Activated CD8-positive, alpha-beta memory T cell treated with anti-CD3 and anti-CD28 coated beads, Interleukin-2, amount 50 U/mL, for 1 hour (primary cell): ENCODE measurements around the gene C11orf16.
A peak's percentile ranks its signal among the peaks of the same experiment; 100 is the strongest.
"Not testable (repeated sequence)": the region's sequence is repeated elsewhere in the genome, so short reads cannot be mapped to it uniquely, and the experiment has no call there.

Experiments
- DNase-seq: peaks from one replicate; pipeline ENCODE4 v3.0.0-alpha.2; 2020; ENCODE audit errors: extremely low read depth

The C11orf16 gene, protein sequence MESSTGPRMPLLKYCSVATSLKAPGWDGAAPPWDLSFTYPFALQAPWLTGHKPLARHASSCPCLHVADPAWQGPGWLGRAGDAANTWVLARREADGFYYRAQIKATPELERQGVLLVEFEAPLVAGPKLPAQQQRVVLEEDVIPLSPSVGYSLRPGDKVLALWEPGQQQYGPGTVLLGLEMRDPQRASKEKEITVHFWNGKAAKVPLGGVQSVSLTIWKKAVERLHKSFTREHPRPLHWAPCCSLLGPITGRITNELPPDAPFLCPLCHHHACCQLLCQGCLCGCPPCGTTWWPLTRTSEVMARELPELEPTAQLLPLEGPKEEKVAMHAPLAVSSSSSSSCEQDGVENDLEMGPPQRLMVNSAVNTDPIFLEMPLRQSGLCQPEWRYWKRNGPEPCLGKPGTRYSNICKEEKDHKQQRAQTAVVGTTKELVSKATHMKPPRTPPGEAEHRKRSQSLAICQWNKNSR

GRCh38 chr11:8932564-8933180 lies at the start of gene C11orf16:
Gene C11orf16, minus strand, starts transcription at chr11:8932947. Its CDS starts 639 bp downstream, at chr11:8932308.
- DNase-seq = no peak

DNA sequence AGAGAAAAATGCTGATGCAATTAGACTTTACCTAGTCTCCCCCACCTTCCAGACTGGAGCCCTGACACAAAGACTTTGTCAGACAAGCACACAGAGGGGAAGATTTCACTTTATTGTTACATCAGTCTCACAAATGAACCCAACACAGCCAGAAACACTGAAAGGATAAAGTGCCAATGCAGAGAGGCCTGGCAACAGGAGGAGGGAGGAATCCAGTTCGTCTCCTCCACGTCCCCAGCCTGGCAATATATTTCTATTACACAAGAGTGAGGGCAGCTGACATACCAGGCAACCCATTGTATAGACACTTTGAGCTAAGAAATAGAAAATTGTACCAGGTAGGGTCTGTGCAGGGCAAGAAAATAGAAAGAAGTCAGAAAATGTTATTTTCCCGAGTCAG lies 47.7 kb upstream of the C11orf16 start:
- DNase-seq = no peak

- DNase-seq = not testable (repeated sequence)
Observed at GRCh38 chr11:8979365-8979764, 46.6 kb upstream of the C11orf16 start.

DNA sequence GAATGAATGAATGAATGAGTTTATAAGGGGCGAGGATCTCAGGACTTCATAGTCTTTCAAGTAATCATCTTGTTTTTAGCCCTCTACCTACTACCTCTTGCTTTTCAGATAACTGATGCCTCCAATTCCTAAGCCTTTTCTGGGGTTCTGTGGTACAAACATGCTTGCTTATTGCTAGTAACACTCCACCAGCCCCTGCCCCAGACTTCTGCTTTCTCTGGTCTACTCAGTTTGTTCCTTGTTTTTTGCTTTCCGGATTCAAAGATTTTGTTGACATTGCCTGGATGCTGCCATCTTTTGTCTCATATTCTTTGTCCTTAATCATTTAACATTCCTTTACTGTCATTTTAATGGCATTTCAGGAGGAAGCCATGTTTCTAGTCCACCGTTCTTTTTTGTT lies 40.4 kb upstream of the C11orf16 start:
- no peak for DNase-seq

GRCh38 chr11:8971924-8972316 lies 39.2 kb upstream of the C11orf16 start:
- no peak for DNase-seq

- DNase-seq = no peak
Observed at GRCh38 chr11:8971196-8971923, 38.6 kb upstream of the C11orf16 start.

- DNase-seq = no peak
Observed at GRCh38 chr11:8967184-8967583, 34.4 kb upstream of the C11orf16 start.

- peak; percentile 36 for DNase-seq
Observed at GRCh38 chr11:8964324-8965320, 31.9 kb upstream of the C11orf16 start, which contains the start of gene TMEM9B. Gene TMEM9B, minus strand, starts transcription at chr11:8964442. Its CDS starts 129 bp downstream, at chr11:8964313.

DNA sequence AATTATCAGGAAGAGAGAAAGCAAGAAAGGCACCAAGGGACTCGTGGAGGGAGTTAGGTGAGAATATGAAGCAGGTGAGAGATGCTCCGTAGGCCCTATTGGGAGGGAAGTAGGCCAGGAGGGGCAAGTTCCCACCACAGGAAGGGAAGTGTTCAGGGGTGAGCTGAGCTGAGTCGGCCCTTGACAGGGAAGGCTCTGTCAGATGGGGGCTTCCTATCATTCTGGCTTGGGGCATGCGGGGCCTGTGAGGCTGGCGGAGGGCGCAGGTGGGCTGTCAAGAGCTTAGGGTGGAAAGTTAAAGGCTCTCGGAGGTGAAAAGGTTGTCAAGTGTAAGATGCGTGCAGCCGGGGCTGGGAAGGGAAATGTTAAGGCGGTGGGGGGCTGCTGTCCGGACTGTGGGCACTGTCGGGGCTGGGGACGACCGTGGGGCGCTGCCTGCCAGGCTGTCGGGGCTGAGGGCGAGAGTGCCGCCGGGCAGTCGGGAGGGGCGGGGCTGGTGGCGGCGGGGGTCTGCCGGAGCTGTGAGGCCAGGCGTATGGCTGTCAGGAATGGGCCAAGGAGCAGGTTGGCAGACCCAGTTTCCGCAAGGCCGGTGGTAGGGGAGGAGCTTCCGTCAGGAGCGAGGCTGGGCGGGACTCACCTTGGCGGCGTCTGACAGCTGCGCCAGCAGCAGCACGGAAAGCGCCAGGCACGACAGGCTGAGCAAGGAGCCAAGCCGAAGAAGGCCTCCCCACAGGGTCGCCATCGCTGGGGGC lies 31.0 kb upstream of the C11orf16 start:
- peak; percentile 57 for DNase-seq

DNA sequence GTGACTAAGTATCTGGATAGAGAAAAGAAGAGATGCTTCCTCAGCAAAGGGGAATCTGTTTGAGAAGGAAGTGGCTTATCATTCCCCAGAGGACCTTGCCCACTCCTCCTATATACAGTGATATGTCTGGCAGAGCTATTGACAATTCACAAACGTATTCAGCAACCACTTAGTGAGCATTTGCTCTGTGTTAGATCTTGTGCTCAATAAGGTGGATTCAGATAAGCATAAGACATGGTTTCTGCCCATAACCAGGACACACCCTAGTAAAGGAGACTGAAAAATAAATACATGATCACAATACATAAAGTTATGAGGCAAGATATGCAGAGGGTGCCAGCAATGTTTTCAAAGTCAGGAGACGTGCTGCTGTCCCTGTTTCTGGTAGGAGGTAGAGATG lies 30.1 kb upstream of the C11orf16 start:
- DNase-seq = no peak

- no peak for DNase-seq
Observed at GRCh38 chr11:8961401-8961800, 28.7 kb upstream of the C11orf16 start.

DNA sequence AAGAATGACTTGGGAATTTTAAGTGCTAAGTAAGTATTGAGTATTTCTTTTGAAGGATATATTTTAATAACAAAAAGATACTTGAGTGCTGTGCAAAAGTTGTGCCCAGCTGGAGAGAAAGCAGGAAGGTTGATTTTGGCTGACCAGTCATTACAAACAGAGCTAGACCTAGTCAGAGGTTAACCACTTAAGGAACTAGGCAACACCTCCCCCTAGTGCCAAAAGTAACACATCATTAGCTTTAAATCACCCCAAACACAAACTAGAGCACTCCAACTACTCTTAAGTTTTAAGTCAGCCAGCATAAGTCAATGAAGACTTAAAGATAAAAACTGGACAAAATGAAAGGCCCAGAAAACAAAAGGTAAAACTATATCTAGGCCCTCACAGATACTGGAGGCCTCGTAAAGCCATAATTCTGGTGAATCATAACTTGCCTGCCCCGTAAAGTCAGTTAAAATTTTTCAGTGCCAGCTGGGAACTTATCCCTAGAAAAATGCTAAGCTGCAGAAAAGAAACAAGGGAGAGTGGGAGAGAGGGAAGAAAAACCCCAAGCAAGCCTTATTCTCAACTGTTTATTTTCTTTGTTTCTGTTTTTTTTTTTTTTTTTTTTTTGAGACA lies 26.9 kb upstream of the C11orf16 start:
- DNase-seq = no peak

DNA sequence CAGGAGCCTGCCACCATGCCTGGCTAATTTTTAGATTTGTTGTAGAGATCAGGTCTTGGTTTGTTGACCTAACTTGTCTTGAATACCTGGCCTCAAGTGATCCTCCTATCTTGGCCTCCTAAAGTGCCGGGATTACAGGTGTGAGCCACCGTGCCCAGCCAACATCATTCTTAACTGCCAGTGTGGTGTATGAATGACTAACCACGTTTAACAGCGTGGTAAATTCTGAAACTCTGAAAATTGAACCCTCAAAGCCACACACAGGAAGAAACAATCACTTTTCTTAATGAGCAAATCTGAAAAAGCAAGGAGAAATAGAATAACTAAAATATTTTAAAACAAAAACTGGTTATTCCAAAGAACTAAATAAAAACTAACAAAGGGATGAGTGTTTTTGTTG lies 24.1 kb upstream of the C11orf16 start:
- no peak for DNase-seq

- no peak for DNase-seq
Observed at GRCh38 chr11:8948886-8949285, 16.1 kb upstream of the C11orf16 start.

GRCh38 chr11:8947230-8947943 lies 14.6 kb upstream of the C11orf16 start:
- DNase-seq = no peak

- DNase-seq = no peak
Observed at GRCh38 chr11:8942518-8943066, 9.8 kb upstream of the C11orf16 start, which contains the start of gene ASCL3. Gene ASCL3, minus strand, starts transcription at chr11:8943016. Its CDS starts 4,855 bp downstream, at chr11:8938161.

GRCh38 chr11:8941341-8942103 lies 8.8 kb upstream of the C11orf16 start:
- DNase-seq = no peak

DNA sequence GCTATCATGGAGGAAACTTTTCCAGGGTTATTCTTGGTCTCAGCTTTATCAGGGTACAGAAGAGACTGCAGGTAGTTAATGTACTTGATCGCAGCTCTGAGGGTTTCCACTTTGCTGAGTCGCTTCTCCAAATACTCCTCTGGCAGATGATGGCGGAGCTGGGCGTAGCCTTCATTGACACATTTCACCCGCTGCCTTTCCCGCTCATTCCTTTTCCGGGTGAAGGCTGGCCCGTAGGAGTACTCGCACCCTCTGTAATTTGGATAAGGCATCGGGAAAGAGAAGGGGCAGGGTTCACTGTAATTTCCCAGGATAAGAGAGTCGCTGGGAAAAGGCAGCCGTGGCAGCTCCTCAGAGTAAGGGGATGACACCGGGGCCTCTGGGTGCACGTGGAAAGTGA lies 4.9 kb upstream of the C11orf16 start:
- DNase-seq = no peak
